SK-N-SH (cell line): ENCODE results near the gene C16orf74. TPM values are rescaled to one million over a fixed set of nuclear protein-coding genes. Genes with fewer than 3 reads are reported as not detected.

Source experiments
- CTCF ChIA-PET: fragments of 300-600, 350-600 bp; formaldehyde crosslinking; extraction: SDS; loops from one replicate; lab custom pipeline; 2021; lab: Yijun Ruan, JAX
- POLR2A ChIA-PET: fragments of 350-600 bp; sonication (Branson Sonifier 250); formaldehyde crosslinking; extraction: SDS; loops from one replicate; lab custom pipeline; 2020; ENCODE audit warnings: antibody characterized with exemption, inconsistent platforms; lab: Yijun Ruan, JAX
- DNase-seq: peaks from one replicate; pipeline ENCODE4 v3.0.0; 2012
- H2AFZ ChIP-seq: fragments of 200-600 bp; sonication (generic); 2 replicates; pipeline ENCODE4 v1.8.1; 2016; ENCODE audit warnings: antibody characterized with exemption, mild to moderate bottlenecking, low read depth
- H3F3A ChIP-seq: fragments of 200-600 bp; sonication (generic); replicated peaks from 2 replicates; pipeline ENCODE3; 2016; ENCODE audit warnings: antibody characterized with exemption, mild to moderate bottlenecking; ENCODE audit not compliant: insufficient read depth
- H3K27ac ChIP-seq, 2 experiments: fragments of 200-500 bp in 1 of 2; fragments of 200-600 bp in 1 of 2; sonication (Bioruptor generic) in 1 of 2; sonication (generic), shearing (Covaris generic) in 1 of 2; 2 replicates each; pipeline versions ENCODE4 v1.5.1 to v1.6.1; 2014 to 2016; ENCODE audit warnings: low read depth in 2 of 2, inconsistent platforms in 1 of 2, low read length in 1 of 2, mild to moderate bottlenecking in 1 of 2, mixed read lengths in 1 of 2
- H3K27me3 ChIP-seq: fragments of 200-600 bp; sonication (generic), shearing (Covaris generic); 2 replicates; pipeline ENCODE4 v1.6.1; 2016; ENCODE audit warnings: mixed run types; ENCODE audit not compliant: insufficient read depth
- H3K36me3 ChIP-seq, 2 experiments: fragments of 200-500 bp in 1 of 2; fragments of 200-600 bp in 1 of 2; sonication (Bioruptor generic) in 1 of 2; sonication (generic) in 1 of 2; replicated peaks in 1 of 2; 2 replicates each; pipeline versions ENCODE3 to v1.5.1; 2014 to 2016; ENCODE audit warnings: low read length in 1 of 2, mild to moderate bottlenecking in 1 of 2; ENCODE audit not compliant: insufficient read depth in 2 of 2, control insufficient read depth in 1 of 2
- H3K4me1 ChIP-seq, 2 experiments: fragments of 200-500 bp in 1 of 2; fragments of 200-600 bp in 1 of 2; sonication (Bioruptor generic) in 1 of 2; sonication (generic), shearing (Covaris generic) in 1 of 2; 2 replicates each; pipeline versions ENCODE4 v1.5.1 to v1.6.1; 2014 to 2016; ENCODE audit warnings: low read depth in 1 of 2, low read length in 1 of 2, mixed run types in 1 of 2; ENCODE audit not compliant: insufficient read depth in 2 of 2, control insufficient read depth in 1 of 2
- H3K4me2 ChIP-seq: fragments of 200-600 bp; sonication (generic), shearing (Covaris generic); 2 replicates; pipeline ENCODE4 v1.6.1; 2017; ENCODE audit warnings: mixed run types
- H3K4me3 ChIP-seq, 2 experiments: fragments of 200-500 bp in 1 of 2; fragments of 200-600 bp in 1 of 2; sonication (Bioruptor generic) in 1 of 2; sonication (generic), shearing (Covaris generic) in 1 of 2; 2 replicates each; pipeline versions ENCODE4 v1.5.1 to v1.8.1; 2014 to 2016; ENCODE audit warnings: low read depth in 2 of 2, inconsistent platforms in 1 of 2, low read length in 1 of 2, mild to moderate bottlenecking in 1 of 2, mixed read lengths in 1 of 2, moderate library complexity in 1 of 2
- H3K79me2 ChIP-seq: fragments of 200-600 bp; sonication (generic); 2 replicates; pipeline ENCODE4 v1.8.1; 2017; ENCODE audit warnings: mild to moderate bottlenecking; ENCODE audit not compliant: insufficient read depth
- H3K9ac ChIP-seq: fragments of 200-600 bp; sonication (generic); 2 replicates; pipeline ENCODE4 v1.6.1; 2017; ENCODE audit warnings: mixed run types
- H3K9me2 ChIP-seq: fragments of 200-600 bp; sonication (generic); 2 replicates; pipeline ENCODE4 v1.6.1; 2017; ENCODE audit warnings: mixed run types
- H3K9me3 ChIP-seq: fragments of 200-600 bp; sonication (generic); 2 replicates; pipeline ENCODE4 v1.6.1; 2017; ENCODE audit warnings: mixed run types, mild to moderate bottlenecking, moderate library complexity
- H4K20me1 ChIP-seq: fragments of 200-600 bp; sonication (generic); 2 replicates; pipeline ENCODE4 v1.6.1; 2017; ENCODE audit warnings: mild to moderate bottlenecking, mixed run types; ENCODE audit not compliant: insufficient read depth
- CHD2 ChIP-seq: fragments of 150-350 bp; IDR thresholded peaks from 2 replicates; pipeline ENCODE4 v1.6.1; 2018; ENCODE audit warnings: low read length; ENCODE audit not compliant: partially characterized antibody
- CTCF ChIP-seq: fragments of 200-600 bp; sonication (generic); IDR thresholded peaks from 2 replicates; pipeline ENCODE4 v1.6.1; 2017; ENCODE audit warnings: antibody characterized with exemption, mild to moderate bottlenecking, moderate library complexity
- ELF1 ChIP-seq: IDR thresholded peaks from 2 replicates; pipeline ENCODE4 v1.4.0; 2012
- FOXJ3 ChIP-seq: sonication (generic); formaldehyde crosslinking; IDR thresholded peaks from 2 replicates; pipeline ENCODE4 v1.5.1; 2020; ENCODE audit warnings: mild to moderate bottlenecking, missing genetic modification reagents
- FOXM1 ChIP-seq: IDR thresholded peaks from 2 replicates; pipeline ENCODE4 v1.4.0; 2012; ENCODE audit warnings: low read depth, mild to moderate bottlenecking
- GABPA ChIP-seq: IDR thresholded peaks from 2 replicates; pipeline ENCODE4 v1.4.0; 2012; ENCODE audit warnings: low read depth, mild to moderate bottlenecking
- GATA2 ChIP-seq: sonication (generic); formaldehyde crosslinking; IDR thresholded peaks from 2 replicates; pipeline ENCODE4 v1.5.0; 2020; ENCODE audit warnings: mild to moderate bottlenecking, missing genetic modification reagents
- IRF3 ChIP-seq: fragments of 150-350 bp; IDR thresholded peaks from 2 replicates; pipeline ENCODE4 v1.6.1; 2016; ENCODE audit warnings: mild to moderate bottlenecking, low read depth, low read length
- MAX ChIP-seq: IDR thresholded peaks from 2 replicates; pipeline ENCODE4 v1.4.0; 2012; ENCODE audit warnings: low read depth
- MEF2A ChIP-seq: IDR thresholded peaks from 2 replicates; pipeline ENCODE4 v1.4.0; 2012; ENCODE audit warnings: low read depth, borderline replicate concordance
- MXI1 ChIP-seq: IDR thresholded peaks from 2 replicates; pipeline ENCODE4 v1.6.1; 2012; ENCODE audit warnings: mild to moderate bottlenecking, low read depth, low read length, improper control_type of control experiment
- NFIC ChIP-seq: IDR thresholded peaks from 2 replicates; pipeline ENCODE4 v1.4.0; 2012; ENCODE audit warnings: borderline replicate concordance
- PBX3 ChIP-seq: IDR thresholded peaks from 2 replicates; pipeline ENCODE4; 2012
- POLR2AphosphoS5 ChIP-seq: IDR thresholded peaks from 2 replicates; pipeline ENCODE4 v1.6.1; 2012; ENCODE audit warnings: low read depth, low read length
- REST ChIP-seq: IDR thresholded peaks from 2 replicates; pipeline ENCODE4 v1.6.1; 2012; ENCODE audit warnings: mild to moderate bottlenecking, low read depth, low read length, moderate library complexity
- RFX5 ChIP-seq: IDR thresholded peaks from 2 replicates; pipeline ENCODE4 v1.6.1; 2012; ENCODE audit warnings: mild to moderate bottlenecking, improper control_type of control experiment, low read length
- SIN3A ChIP-seq: IDR thresholded peaks from 2 replicates; pipeline ENCODE4 v1.6.1; 2012; ENCODE audit warnings: low read depth, mild to moderate bottlenecking, low read length, moderate library complexity, borderline replicate concordance
- TEAD4 ChIP-seq: IDR thresholded peaks from 2 replicates; pipeline ENCODE4 v1.4.0; 2012; ENCODE audit warnings: mild to moderate bottlenecking, borderline replicate concordance; ENCODE audit not compliant: insufficient read depth
- whole genome bisulfite sequencing: methylation state at CpG from one replicate; pipeline ENCODE4 v1.1.6; 2017; ENCODE audit warnings: low lambda C conversion rate; 5-methylcytosine and 5-hydroxymethylcytosine counted together
- polyA plus RNA-seq, 3 experiments: library from polyadenylated mRNA; depleted of rRNA; stranded (reverse); fragments of >200 nt; gene quantifications; 2 replicates each; pipeline ENCODE4 v1.2.3, GENCODE V29; 2012

C16orf74 gene
- polyA plus RNA-seq, 1 of the 3 experiments (the other 2 are of a cell fraction), result 27.2 TPM

GRCh38 chr16:85676466-85676865, 74.4 kb downstream of the C16orf74 start:
- Histone ChIP-seq H3K9me3 (no peaks in the 10 kb centered on the region), H3K9me2 (no peaks in the 10 kb centered on the region), H3K9ac (no peak overlapping the region), H3K79me2 (no peaks in the 10 kb centered on the region), H3K4me3 (no peak overlapping the region), H4K20me1 (no peaks in the 10 kb centered on the region), H3K27me3 (no peaks in the 10 kb centered on the region), H3K4me2 (no peak overlapping the region), H3K36me3 (peaks cover 56 to 72% of the 10 kb centered on the region in 2 experiments), H2AFZ (no peak overlapping the region), H3K4me1 (peaks cover 9 to 47% of the 10 kb centered on the region in 2 experiments; a peak in 2 of 4 replicates), H3F3A (peaks cover 8% of the 10 kb centered on the region), H3K27ac (peak overlapping the region in 1 of 2 experiments; percentile 53; a peak in 2 of 4 replicates)
- ChIA-PET POLR2A (interaction anchor here (1.4 kb wide), 1 partner anchor 13 kb away, joined by 3 read pairs; the partner anchor contains the start of gene GINS2), CTCF (interaction anchor here (1.0 to 13.2 kb wide), 8 partner anchors 10 to 84 kb away, joined by 3 to 138 read pairs (median 4); no protein-coding TSS in a partner anchor)
- TF ChIP-seq MXI1 (peak; percentile 39; the same call in 1 of the 2 replicates), NFIC (no peak)
- no peak for DNase-seq
- WGBS, result 87% methylated on average over 7 of the region's 7 CpGs

GRCh38 chr16:85675251-85675874, 75.5 kb downstream of the C16orf74 start:
- Histone ChIP-seq H3K9me3 (no peaks in the 10 kb centered on the region), H3K4me2 (no peak overlapping the region), H3K9ac (no peak overlapping the region), H2AFZ (no peak overlapping the region), H4K20me1 (peaks cover 3% of the 10 kb centered on the region; the same call in 1 of the 2 replicates), H3K9me2 (no peaks in the 10 kb centered on the region), H3K79me2 (no peaks in the 10 kb centered on the region), H3K27ac (peak overlapping the region in 1 of 2 experiments; percentile 96; a peak in 2 of 4 replicates), H3K4me3 (no peak overlapping the region), H3F3A (peaks cover 8% of the 10 kb centered on the region), H3K36me3 (peaks cover 59 to 75% of the 10 kb centered on the region in 2 experiments), H3K4me1 (peaks cover 9 to 47% of the 10 kb centered on the region in 2 experiments; a peak in 2 of 4 replicates), H3K27me3 (no peaks in the 10 kb centered on the region)
- no peak for DNase-seq
- ChIA-PET POLR2A (no interaction called here), CTCF (interaction anchor here (1.0 to 13.2 kb wide), 14 partner anchors 8 to 125 kb away, joined by 3 to 138 read pairs (median 4); no protein-coding TSS in a partner anchor)
- WGBS, result 72% methylated on average over 4 of the region's 4 CpGs
- TF ChIP-seq IRF3 (no peak), REST (no peak), MEF2A (no peak), FOXJ3 (CRISPR knock-in tag) (no peak), CTCF (peak; percentile 57), MAX (peak; percentile 45; the same call in 1 of the 2 replicates), POLR2AphosphoS5 (no peak; the same call in 1 of the 2 replicates), FOXM1 (no peak), TEAD4 (no peak), SIN3A (no peak), GATA2 (CRISPR knock-in tag) (no peak), RFX5 (no peak), PBX3 (no peak), CHD2 (no peak), GABPA (no peak), ELF1 (no peak)
